ENCODE data around the gene MRPL47.

MRPL47 gene

DNA sequence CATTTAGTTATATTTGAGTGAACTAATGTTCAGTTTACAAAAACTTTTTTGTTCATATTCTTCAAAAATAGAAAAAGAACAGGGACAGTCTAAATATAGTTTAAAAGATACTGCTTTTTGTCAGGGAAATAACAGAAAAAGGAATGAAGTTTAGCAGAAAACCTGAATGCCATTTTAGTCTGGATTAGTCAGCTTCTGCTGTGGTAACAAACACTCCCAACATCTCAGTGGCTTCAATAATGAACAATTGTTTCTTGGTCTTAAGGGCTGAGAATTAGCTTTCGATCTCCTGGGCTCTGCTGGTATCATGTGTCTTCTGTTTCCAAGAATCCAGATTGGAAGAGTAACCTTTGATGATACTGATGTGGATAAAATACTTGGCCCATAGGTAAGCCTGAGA is 36.0 kb upstream of the MRPL47 start:
- no peak overlapping the region for H3K4me3 ChIP-seq (ENCODE audit: low read depth, low read length)
- TF ChIP-seq, protein P1, sequence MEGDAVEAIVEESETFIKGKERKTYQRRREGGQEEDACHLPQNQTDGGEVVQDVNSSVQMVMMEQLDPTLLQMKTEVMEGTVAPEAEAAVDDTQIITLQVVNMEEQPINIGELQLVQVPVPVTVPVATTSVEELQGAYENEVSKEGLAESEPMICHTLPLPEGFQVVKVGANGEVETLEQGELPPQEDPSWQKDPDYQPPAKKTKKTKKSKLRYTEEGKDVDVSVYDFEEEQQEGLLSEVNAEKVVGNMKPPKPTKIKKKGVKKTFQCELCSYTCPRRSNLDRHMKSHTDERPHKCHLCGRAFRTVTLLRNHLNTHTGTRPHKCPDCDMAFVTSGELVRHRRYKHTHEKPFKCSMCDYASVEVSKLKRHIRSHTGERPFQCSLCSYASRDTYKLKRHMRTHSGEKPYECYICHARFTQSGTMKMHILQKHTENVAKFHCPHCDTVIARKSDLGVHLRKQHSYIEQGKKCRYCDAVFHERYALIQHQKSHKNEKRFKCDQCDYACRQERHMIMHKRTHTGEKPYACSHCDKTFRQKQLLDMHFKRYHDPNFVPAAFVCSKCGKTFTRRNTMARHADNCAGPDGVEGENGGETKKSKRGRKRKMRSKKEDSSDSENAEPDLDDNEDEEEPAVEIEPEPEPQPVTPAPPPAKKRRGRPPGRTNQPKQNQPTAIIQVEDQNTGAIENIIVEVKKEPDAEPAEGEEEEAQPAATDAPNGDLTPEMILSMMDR (IDR thresholded peaks at IDR 0.05; ENCODE audit: low read depth, low read length): no peak

DNA sequence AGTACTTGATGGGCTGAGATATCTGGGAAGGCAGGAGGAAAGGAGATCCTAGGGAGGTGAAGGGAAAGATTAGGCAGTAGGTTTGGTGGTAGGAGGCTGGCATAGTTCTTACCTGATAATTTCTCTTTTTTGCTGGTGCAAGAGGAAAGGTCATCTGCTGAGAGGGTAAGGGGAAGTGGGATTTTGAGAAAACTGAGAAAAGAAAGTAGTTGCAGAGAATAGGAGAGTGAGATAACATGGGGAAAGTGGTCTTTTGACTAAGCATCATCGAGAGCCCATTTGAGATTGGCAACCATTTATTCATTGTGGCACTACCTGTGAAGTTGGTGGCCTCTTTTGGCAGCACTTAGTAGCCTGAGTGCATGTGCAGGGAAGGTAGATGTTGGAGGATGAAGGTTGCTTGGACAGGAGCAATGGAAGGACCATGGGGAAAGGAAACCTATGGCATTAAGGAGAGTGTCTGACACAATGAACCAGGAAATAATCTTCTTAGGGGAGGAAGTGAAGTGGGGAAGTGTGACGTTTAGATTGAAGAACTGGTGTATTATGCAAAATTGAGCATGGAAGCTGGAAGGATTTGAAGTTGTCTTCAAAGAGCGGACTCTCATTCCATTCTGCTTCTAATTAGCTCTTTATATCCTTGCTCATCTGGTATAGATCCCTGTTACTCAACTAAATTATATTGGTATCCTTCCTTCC is 26.5 kb upstream of the MRPL47 start:
- TF ChIP-seq, protein P1 (IDR thresholded peaks at IDR 0.05; ENCODE audit: low read depth, low read length): no peak
- H3K4me3 ChIP-seq (ENCODE audit: low read depth, low read length): no peak overlapping the region

DNA sequence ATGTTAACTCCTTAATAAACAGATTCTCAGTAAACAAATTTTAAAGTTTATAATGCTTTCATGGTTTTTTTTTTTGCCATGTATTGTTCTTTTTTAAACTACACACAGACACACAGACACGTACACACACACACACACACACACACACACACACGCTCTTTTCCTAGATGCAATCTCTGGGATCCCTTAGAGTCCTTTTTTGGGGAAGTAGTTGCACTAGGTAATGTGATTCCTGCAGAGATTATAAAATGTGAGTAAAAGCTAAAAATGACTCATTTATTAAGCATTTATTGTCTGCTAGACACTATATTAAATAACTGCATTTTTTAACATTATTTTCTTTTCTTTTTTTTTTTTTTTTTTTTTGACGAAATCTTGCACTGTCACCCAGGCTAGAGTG is 20.0 kb upstream of the MRPL47 start:
- no peak overlapping the region for H3K4me3 ChIP-seq (ENCODE audit: low read depth, low read length)
- TF ChIP-seq, protein P1 (IDR thresholded peaks at IDR 0.05; ENCODE audit: low read depth, low read length): no peak

DNA sequence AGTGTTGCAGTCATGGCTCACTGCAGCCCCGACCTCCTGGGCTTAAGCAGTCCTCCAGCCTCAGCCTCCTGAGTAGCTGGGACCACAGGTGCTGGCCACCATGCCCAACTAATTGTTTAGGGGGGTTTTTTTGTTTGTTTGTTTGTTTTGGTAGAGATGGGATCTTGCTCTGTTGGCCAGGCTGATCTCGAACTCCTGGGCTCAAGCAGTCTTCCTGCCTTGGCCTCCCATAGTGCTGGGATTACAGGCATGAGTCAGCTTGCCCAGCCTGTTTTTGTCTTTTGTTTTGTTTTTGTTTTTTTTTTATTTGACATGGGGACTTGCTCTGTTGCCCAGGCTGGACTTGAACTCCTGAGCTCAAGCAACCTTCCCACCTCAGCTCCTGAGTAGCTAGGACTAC is 17.6 kb upstream of the MRPL47 start:
- H3K4me3 ChIP-seq (ENCODE audit: low read depth, low read length): no peak overlapping the region
- TF ChIP-seq, protein P1 (IDR thresholded peaks at IDR 0.05; ENCODE audit: low read depth, low read length): no peak

DNA sequence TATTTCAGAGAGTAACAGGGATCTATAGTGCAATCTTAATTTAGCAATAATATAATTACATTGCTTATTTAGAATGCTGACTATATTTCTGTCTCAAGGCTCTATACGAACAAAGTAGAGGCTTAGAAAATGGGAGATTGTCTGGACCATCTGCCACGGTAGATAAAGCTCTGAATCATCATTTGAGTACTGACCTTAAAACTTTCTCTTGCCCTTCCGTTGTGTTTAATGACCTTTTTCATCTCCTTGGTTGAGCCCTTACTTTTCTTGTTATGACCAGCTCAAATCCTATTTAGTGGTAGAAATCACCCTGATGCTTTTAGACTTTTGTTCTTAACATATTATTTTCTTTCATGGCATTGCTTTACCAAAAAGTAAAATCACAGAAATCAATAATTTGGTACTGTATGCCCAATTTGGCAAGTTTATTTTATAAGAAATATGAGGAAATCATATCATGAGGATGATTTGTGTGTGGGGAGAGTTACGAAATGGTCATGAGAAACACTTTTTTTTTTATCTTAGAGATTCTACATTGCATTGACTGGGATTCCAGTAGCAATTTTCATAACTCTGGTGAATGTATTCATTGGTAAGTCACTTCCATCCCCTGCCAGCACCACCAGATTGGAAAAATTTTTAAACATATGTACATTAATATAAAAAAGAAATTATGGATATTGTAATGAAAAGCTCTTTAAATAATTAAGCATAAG is 11.2 kb upstream of the MRPL47 start:
- no peak overlapping the region for H3K4me3 ChIP-seq (ENCODE audit: low read depth, low read length)
- TF ChIP-seq, protein P1 (IDR thresholded peaks at IDR 0.05; ENCODE audit: low read depth, low read length): no peak

DNA sequence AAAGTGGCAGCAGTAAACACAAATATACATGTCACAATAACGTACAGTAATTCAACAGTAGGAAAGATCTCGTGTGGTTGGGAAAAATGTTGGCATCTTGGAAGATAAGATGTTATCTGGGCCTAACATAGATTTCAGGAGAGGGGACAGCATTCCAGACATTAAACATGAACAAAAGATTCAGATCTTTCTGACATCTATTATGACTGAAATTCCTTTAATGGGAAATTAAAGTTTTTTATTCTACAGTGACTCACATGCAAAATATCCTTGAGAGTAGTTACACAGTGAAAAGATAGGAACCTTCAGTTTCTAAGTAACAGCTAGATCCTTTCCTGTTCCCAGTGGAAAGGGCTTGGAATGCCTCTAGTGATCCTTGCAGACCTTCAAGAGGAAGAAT is 9.4 kb upstream of the MRPL47 start:
- TF ChIP-seq, protein P1 (IDR thresholded peaks at IDR 0.05; ENCODE audit: low read depth, low read length): no peak
- H3K4me3 ChIP-seq (ENCODE audit: low read depth, low read length): no peak overlapping the region

DNA sequence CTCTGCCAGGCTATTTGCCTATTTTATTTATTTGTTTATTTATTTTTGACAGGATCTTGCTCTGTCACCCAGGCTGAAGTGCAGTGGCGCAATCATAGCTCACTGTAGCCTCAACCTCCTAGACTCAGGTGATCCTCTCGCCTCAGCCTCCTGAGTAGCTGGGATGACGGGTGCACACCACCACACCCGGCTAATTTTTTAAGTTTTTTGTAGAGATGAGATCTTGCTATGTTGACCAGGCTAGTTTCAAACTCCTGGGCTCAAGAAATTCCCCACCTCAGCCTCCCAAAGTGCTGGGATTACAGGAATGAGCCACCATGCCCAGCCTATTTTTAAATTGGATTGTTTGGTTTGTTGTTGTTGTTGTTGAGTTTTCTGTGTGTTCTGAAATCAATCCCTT is 5.6 kb upstream of the MRPL47 start:
- TF ChIP-seq, protein P1 (IDR thresholded peaks at IDR 0.05; ENCODE audit: low read depth, low read length): no peak
- H3K4me3 ChIP-seq (ENCODE audit: low read depth, low read length): no peak overlapping the region

Measured in WI38 (cell line).